Ishikawa (cell line): ENCODE measurements around the gene ACACB.

Experiments used
- CEBPB ChIP-seq: IDR thresholded peaks from 2 replicates; pipeline ENCODE4 v1.6.1; 2012
- CREB1 ChIP-seq: IDR thresholded peaks from 2 replicates; pipeline ENCODE4 v1.6.1; 2012; ENCODE audit warnings: low read depth
- EGR1 ChIP-seq: IDR thresholded peaks from 2 replicates; pipeline ENCODE4 v1.6.1; 2012
- EP300 ChIP-seq: IDR thresholded peaks from 2 replicates; pipeline ENCODE4 v1.6.1; 2012; ENCODE audit warnings: borderline replicate concordance
- FOXM1 ChIP-seq: IDR thresholded peaks from 2 replicates; pipeline ENCODE4 v1.6.1; 2012; ENCODE audit warnings: low read depth, borderline replicate concordance
- NFIC ChIP-seq: IDR thresholded peaks from 2 replicates; pipeline ENCODE4 v1.6.1; 2012
- RAD21 ChIP-seq: IDR thresholded peaks from 2 replicates; pipeline ENCODE4 v1.6.1; 2012; ENCODE audit warnings: low read depth
- TAF1 ChIP-seq: IDR thresholded peaks from 2 replicates; pipeline ENCODE4 v1.6.1; 2012; ENCODE audit warnings: low read depth, mild to moderate bottlenecking
- TCF12 ChIP-seq: IDR thresholded peaks from 2 replicates; pipeline ENCODE4 v1.6.1; 2012; ENCODE audit warnings: low read depth
- TEAD4 ChIP-seq: IDR thresholded peaks from 2 replicates; pipeline ENCODE4 v1.6.1; 2012
- YY1 ChIP-seq: IDR thresholded peaks from 2 replicates; pipeline ENCODE4 v1.6.1; 2012; ENCODE audit warnings: low read depth
- ZBTB7A ChIP-seq: IDR thresholded peaks from 2 replicates; pipeline ENCODE4 v1.6.1; 2012; ENCODE audit warnings: low read depth
- TF ChIP-seq, protein P1 (sequence below): IDR thresholded peaks from 2 replicates; pipeline ENCODE4 v1.6.1; 2012; ENCODE audit warnings: low read depth, mild to moderate bottlenecking
- TF ChIP-seq, protein P2 (sequence below): IDR thresholded peaks from 2 replicates; pipeline ENCODE4 v1.6.1; 2012
- TF ChIP-seq, protein P3 (sequence below): IDR thresholded peaks from 2 replicates; pipeline ENCODE4 v1.6.1; 2012

The ACACB gene

DNA sequence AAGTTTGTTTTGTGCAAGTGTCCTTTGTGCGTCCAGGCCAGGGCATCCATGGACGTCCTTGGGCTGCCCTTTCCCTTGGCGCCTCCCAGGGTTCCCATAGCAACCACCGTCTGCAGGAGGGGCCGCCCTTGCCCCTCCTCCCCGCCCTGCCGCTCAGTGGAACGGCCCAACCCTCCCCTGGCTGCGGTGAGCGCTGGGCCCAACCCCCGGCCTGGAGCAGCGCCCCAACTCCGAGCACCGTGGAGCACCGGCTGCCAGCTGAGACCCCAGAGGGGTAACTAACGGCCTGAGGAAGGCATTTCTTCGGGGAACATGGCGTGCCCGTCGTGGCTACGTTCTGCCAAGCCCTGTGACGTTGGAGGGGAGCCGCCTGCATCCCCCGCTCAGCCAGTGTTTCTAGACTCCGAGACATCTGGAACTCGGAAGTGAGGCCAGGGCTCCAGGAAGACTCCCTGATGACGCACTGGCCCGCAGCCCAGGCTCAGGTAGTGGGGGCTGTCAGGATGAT, 5.3 kb upstream of the ACACB start:
- TF ChIP-seq CEBPB (no peak), TAF1 (no peak), RAD21 (no peak)

DNA sequence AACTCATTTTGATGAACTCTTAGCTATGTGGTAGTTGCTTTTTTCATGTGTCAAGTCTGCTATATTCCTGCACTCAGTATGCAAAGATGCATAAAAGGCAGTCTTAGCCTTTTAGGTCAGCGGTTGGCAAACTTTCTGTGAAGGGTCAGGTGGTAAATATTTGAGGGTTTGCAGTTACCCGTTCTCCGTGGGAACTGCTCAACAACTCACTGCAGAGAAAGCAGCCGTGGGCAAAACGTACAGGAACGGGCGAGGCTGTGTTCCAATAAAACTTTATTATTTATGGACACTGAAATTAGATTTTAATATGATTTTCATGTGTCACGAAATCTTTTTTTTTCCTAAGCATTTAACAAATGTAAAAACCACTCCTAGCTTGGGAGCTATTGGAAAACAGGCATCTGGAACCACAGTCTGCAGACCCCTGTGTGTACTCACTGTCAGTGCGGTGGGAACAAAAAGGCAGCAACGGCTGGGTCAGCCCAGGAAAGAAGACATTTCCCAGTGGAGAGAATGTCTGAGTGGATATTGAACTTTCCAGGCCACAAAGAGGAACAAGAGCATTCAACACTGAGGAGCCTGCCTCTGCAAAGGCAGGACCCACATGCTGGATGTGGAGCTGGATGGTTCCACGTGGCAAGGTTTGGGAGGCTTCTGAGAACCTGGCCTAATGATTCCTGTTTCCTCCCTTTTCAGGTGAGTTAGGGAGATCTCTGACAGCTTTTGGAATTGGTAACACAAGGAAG, 3.5 kb upstream of the ACACB start:
- no peak for TF ChIP-seq TAF1
- TF ChIP-seq FOXM1, result no peak
- TF ChIP-seq TEAD4, result no peak
- no peak for TF ChIP-seq EP300
- TF ChIP-seq, protein P1, sequence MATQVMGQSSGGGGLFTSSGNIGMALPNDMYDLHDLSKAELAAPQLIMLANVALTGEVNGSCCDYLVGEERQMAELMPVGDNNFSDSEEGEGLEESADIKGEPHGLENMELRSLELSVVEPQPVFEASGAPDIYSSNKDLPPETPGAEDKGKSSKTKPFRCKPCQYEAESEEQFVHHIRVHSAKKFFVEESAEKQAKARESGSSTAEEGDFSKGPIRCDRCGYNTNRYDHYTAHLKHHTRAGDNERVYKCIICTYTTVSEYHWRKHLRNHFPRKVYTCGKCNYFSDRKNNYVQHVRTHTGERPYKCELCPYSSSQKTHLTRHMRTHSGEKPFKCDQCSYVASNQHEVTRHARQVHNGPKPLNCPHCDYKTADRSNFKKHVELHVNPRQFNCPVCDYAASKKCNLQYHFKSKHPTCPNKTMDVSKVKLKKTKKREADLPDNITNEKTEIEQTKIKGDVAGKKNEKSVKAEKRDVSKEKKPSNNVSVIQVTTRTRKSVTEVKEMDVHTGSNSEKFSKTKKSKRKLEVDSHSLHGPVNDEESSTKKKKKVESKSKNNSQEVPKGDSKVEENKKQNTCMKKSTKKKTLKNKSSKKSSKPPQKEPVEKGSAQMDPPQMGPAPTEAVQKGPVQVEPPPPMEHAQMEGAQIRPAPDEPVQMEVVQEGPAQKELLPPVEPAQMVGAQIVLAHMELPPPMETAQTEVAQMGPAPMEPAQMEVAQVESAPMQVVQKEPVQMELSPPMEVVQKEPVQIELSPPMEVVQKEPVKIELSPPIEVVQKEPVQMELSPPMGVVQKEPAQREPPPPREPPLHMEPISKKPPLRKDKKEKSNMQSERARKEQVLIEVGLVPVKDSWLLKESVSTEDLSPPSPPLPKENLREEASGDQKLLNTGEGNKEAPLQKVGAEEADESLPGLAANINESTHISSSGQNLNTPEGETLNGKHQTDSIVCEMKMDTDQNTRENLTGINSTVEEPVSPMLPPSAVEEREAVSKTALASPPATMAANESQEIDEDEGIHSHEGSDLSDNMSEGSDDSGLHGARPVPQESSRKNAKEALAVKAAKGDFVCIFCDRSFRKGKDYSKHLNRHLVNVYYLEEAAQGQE, result no peak
- TF ChIP-seq, protein P2, sequence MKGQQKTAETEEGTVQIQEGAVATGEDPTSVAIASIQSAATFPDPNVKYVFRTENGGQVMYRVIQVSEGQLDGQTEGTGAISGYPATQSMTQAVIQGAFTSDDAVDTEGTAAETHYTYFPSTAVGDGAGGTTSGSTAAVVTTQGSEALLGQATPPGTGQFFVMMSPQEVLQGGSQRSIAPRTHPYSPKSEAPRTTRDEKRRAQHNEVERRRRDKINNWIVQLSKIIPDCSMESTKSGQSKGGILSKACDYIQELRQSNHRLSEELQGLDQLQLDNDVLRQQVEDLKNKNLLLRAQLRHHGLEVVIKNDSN, result no peak
- TF ChIP-seq ZBTB7A, result no peak

DNA sequence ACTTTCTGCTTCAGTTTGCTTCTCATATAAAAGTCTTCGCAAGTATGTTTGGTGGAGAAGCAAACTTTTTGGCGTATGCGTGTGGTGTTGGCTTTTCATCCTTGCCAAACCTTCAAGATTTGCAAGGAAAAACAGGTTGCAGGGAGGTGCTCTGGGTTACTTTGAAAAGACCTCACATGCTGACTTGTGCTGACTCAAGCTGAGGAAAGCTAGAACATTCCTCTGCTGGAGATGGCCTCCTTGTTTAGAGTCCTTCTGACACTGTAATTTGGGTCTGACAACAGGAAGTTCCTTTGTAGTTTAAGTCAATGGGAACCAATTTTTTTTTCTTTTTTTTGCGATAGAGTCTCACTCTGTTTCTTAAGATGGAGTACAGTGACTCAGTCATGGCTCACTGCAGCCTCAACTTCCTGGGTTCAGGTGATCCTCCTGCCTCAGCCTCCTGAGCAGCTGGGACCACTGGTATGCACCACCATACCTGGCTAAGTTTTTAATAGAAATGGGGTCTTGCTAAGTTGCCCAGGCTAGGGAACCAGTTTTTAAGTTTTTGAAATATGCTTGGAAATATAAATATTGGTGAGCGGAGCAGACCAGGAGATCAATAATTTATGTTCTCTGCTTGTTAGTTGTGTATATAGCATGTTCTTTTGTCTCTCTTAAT, 2.6 kb upstream of the ACACB start:
- TF ChIP-seq TEAD4, result no peak
- TF ChIP-seq, protein P1, result no peak
- TF ChIP-seq CEBPB, result no peak
- TF ChIP-seq EGR1, result no peak
- no peak for TF ChIP-seq YY1
- TF ChIP-seq FOXM1, result no peak
- no peak for TF ChIP-seq TCF12
- no peak for TF ChIP-seq RAD21
- TF ChIP-seq ZBTB7A, result no peak
- TF ChIP-seq TAF1, result no peak
- TF ChIP-seq CREB1, result no peak
- no peak for TF ChIP-seq NFIC
- TF ChIP-seq EP300, result no peak
- TF ChIP-seq, protein P2, result no peak

DNA sequence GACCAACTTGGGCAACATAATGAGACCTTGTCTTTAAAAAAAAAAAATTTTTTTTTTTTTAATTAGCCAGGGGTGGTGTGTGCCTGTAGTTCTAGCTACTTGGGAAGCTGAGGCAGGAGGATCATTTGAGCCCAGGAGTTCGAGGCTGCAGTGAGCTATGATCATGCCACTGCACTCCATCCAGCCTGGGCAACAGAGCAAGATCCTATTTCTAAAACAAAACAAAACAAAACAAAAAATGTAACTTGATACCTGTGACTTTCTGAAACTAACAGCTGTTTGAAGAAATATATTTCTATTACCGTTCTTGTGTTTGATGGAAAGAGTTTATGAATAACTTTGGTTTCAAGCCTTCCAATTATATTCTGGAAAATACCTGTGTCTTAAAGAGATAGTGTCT, 1.7 kb upstream of the ACACB start:
- TF ChIP-seq NFIC (no peak), TEAD4 (no peak), YY1 (no peak), FOXM1 (no peak), ZBTB7A (no peak), RAD21 (no peak), EGR1 (no peak), EP300 (no peak), CREB1 (no peak), TAF1 (no peak)
- TF ChIP-seq, protein P1, result no peak

DNA sequence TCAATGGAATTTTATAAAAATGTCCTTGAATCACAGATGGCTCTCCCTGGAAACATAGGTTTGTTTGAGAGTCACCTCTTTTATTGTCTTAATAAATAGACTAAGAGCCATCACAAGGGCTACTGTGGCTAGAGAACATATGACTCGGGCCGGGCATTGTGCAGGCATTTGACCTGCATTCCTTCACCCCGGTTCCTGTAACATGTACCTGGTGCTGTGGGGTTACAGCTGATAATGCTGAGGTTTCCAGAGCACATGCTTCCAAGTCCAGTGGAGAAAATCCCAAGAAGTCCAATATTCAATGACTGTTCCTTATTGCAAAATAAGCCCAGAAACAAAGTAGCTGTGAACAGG, 1.0 kb upstream of the ACACB start:
- TF ChIP-seq TEAD4 (no peak), YY1 (no peak), TCF12 (no peak), TAF1 (no peak), EGR1 (no peak), CREB1 (no peak), NFIC (no peak), ZBTB7A (no peak), CEBPB (no peak)
- TF ChIP-seq, protein P2, result no peak
- TF ChIP-seq, protein P3, sequence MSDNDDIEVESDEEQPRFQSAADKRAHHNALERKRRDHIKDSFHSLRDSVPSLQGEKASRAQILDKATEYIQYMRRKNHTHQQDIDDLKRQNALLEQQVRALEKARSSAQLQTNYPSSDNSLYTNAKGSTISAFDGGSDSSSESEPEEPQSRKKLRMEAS, result no peak
